Measurements from ENCODE around the gene S100A10.

GRCh38 chr1:151990856-151991198, 2.8 kb downstream of the S100A10 start:
- no peak for TF ChIP-seq POLR2A (IDR thresholded peaks at IDR 0.05)
- no peak for TF ChIP-seq CTCF (IDR thresholded peaks at IDR 0.05)
